Measurements from ENCODE around the gene IMMP2L.

IMMP2L gene

GRCh38 chr7:110839866-110840265 is 722.4 kb downstream of the IMMP2L start:
- DNase-seq = no peak

DNA sequence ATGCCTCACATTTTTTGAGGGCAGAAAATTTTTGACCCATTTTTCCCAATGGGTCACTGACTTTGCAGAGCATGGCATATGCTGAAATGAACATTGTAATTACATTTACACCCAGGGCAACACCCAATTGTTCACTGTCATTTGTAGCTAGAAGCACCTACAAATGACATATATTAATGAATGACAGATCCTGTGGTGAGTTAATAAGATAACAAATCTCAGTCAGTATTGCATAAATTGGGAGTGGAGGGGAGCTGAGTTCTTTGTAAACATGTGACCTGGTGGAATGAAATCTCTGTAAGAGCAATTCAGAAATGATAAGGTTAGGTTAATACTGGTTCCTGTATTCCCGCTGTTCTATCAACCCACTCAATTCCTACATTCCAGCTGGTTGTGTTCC is 726.4 kb downstream of the IMMP2L start:
- DNase-seq = no peak

GRCh38 chr7:110835218-110835617 is 727.1 kb downstream of the IMMP2L start:
- no peak for DNase-seq

DNA sequence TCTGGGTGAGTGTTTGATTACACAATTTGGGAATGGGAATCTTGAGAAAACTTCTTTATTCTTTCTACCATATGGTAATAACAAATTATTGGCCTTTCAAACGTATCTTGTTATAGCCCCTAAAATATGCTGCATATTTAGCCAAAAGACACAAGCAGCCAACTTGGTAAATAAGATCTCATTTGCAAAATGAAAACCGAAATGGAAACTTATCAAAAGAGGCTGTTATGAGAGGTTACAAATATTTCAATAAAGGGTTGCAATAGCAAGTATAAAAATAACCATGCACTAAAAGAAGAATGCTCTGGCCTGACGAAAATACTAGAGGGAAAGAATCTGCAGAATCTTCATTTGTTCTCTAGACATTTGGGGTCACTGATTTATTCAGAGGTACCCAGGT is 730.9 kb downstream of the IMMP2L start:
- no peak for DNase-seq

DNA sequence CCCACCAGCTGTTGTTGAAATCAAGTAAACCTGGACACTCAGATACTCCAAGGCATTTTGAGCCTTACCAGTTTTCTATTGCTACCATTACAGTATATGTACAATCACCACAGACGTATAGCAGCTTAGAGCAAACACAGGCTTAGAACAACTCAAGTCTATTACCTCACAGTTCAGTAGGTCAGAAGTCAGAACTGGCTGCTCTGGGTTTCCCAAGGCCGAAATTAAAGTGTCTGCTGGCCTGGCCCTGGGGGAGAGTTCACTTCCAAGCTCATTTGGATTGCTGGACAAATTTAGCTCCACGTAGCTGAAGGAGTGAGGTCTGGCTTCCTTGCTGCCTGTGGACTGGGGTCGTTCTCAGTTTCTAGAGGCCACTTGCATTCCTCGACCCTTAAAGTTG is 731.5 kb downstream of the IMMP2L start:
- DNase-seq = no peak

DNA sequence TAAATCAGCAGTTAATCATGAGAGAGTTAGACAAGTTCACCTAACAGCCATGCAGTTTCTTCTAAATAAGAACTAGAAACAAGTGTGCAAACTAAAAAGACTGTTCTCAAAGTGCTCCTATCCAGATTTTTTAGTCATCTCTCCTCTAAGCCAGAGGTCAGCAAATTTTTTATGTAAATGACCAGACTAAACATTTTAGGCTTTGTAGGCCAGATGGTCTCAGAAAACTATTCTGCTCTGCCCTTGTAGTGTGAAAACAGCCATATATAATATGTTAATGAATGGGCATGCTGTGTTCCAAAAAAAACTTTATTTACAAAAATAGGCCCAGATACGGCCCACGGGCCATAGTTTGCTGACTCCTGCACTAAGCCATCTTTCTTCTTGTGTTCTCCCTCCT is 734.4 kb downstream of the IMMP2L start:
- no peak for DNase-seq

- DNase-seq = no peak
Observed at GRCh38 chr7:110827287-110827855, 734.9 kb downstream of the IMMP2L start.

DNA sequence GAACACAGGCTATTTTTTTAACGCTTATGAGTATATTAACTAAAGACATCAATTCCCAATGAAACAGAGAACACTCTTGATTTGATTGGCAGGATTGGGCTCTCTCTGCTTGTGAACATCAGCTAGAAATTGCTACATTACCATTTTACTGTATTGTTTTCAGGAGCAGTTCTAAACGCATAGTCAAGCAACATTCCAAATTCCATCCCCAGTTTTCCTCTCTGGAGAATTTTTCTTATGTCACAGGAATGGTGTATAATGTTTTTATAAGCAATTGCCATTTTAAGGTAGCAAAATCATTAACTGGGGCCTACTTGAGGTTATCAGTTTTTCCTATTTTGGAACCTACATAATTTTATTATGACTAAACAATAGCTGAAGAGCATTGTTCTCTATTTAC is 748.3 kb downstream of the IMMP2L start:
- DNase-seq = no peak

DNA sequence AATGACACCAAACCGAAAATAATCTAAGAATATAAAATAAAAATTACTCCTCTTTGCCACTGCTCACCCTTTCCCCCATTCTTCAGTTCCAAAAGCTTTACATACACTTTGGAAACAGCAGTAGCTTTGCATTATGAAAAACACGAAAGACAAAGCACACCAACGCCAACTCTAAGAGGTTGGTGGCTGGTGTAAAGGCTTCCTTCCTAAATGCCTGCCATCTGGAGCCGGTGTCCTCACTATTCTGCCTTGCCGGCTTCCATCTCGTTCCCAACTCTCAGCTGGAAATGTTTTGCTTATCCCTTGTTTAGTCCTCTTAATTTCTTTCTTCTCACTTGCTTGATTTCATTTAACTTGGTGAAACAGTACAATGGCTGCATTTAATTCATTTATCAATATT is 752.5 kb downstream of the IMMP2L start:
- no peak for DNase-seq

- DNase-seq = no peak
Observed at GRCh38 chr7:110808361-110808760, 753.9 kb downstream of the IMMP2L start.

DNA sequence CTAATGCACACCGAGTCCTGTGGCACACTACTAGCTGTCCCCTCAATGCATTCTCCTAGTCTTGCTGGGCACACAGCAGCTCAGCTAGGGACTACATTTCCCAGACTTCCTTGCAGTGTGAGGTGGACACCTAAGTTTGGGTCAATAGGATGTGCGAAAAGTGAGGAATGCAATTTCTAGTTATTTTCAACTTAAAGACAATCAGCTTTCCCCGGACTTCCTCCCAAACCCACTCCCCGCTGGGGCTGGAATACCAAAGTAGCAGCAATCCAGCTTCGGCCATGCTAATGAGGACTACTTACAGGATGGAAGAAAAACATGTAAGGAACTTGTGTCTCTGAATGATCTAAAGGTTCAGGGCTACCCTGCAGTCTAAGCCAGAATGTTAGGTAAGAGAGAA is 757.8 kb downstream of the IMMP2L start:
- no peak for DNase-seq

DNA sequence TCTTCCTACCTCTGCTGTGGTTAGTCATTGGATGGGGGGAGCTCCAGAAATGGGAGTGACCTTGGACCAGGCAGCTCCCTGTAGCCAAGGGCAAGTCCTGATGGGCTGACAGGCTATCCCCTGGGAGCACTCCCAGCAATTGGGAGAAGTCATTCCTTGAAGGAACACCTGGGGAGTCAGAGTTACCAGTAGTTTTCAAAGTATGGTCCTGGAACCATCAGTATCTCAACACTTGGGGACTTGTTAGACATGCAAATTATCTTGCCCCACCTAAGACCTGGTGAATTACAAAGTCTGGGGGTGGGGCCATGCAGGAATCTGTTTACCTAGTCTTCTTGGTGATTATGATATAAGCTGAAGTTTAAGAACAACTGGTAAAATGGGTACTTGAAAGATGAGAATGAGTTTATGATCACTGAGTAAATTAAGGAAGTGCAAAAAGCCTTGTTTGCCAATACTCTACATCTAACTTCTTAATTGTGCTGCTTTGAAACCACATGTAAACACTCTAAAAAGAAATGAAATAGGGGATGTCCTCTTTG is 758.6 kb downstream of the IMMP2L start:
- DNase-seq = no peak

- no peak for DNase-seq
Observed at GRCh38 chr7:110801502-110801901, 760.8 kb downstream of the IMMP2L start.

GRCh38 chr7:110800984-110801383 is 761.3 kb downstream of the IMMP2L start:
- no peak for DNase-seq

- no peak for DNase-seq
Observed at GRCh38 chr7:110797656-110798055, 764.6 kb downstream of the IMMP2L start.

DNA sequence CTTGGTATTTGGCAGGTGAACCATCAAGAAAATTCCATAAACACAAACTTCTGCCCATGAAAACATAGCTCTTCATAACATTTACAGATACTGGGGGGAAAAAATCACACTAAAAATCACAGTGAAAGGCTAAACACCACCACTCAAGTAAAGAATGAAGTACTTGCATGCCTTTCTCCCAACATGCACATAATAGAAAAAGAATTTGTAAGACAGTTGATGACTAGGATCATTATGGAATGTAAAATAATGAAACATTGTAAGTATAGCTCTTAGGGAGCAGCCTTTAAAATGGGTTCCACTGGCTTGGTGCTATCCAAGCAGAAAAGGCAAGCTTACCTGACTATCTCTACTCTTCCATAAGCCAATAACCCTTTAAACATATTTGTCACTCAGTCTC is 771.3 kb downstream of the IMMP2L start:
- DNase-seq = no peak

DNA sequence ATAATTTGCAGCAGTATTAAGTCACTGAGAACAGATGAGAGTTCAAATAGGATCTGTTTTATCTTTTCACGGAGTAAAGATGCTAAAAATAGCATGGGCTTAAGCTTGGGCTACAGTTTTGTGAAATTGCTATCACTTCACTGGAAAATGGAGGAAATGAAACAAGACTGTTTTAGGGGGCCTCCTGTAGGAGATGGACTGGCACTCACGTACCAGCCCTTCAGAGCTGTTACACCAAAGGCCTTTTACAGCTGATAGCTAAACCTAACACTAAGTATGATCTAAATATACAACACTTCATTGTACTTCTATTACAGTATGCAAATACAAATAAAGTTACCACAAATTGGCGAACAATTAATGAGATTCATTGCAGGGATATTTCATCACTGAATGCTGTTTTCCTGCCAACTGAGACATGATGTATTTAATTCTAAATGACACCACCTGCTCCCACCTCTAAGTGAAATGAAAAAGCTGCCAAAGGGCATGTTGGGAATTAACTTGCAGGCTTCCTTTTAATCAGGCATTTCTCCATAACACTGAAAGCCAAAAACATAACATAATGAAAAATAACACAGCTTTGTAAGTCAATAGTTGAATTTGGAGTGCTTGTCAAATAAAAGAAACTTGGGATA is 775.8 kb downstream of the IMMP2L start:
- no peak for DNase-seq

GRCh38 chr7:110784749-110785148 is 777.5 kb downstream of the IMMP2L start:
- no peak for DNase-seq

DNA sequence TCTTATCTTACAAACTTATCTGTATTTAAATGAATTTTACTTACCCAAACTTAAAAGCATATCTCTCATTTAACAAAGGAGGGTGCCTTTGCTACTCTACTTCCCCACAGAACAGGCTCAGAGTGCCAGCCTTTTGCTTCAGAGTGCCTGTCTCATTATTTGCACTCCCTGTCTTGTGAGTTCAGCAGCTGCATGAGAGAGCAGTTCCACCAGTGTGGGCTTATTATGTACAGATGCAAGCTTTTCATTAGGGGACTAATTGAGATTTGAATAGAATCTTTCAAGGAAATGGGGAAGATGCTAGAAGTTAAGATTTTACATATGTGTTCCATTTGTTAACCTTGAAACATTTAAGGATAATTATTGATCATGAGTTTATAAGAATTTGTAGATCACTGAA is 781.6 kb downstream of the IMMP2L start:
- DNase-seq = no peak

GRCh38 chr7:110779339-110779738 is 783.0 kb downstream of the IMMP2L start:
- DNase-seq = no peak

DNA sequence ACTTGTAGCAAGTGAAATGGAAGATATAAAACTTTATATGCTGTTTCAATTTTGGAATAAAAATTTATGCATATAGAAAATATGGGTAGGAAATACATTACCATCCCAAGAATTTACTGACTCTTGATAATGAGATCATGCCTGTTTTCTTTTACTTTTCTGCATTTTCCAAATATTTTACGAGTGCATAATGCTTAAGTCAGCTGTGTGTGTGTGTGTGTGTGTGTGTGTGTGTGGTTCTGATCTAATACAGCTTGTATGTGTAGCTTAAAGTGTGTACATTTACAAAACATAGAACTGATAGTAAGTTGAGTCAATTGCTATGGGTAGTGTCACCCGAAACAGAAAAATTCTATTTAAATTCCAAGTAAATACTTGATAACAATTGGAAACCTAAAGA is 787.2 kb downstream of the IMMP2L start:
- DNase-seq = no peak

GRCh38 chr7:110774071-110774470 is 788.2 kb downstream of the IMMP2L start:
- DNase-seq = no peak

DNA sequence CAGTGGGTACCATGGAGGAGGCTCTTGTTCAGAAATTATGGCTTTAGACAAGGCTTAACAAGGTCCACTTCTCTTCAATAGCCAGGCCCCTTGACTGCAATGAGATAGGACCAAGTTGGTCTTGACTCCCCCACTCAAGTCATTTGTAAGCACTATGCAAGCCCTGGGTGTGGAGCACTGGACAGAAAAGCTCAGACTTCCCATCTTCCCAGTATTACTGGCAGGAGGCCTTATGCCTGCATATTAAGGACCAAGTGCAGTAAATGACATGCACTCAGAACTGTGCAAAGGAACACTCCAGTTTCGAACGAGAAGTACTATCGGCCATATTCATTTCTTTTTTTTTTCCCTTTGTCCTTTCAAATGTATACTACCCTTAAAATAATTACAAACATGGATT is 789.7 kb downstream of the IMMP2L start:
- DNase-seq = no peak

GRCh38 chr7:110771717-110772116 is 790.6 kb downstream of the IMMP2L start:
- no peak for DNase-seq

DNA sequence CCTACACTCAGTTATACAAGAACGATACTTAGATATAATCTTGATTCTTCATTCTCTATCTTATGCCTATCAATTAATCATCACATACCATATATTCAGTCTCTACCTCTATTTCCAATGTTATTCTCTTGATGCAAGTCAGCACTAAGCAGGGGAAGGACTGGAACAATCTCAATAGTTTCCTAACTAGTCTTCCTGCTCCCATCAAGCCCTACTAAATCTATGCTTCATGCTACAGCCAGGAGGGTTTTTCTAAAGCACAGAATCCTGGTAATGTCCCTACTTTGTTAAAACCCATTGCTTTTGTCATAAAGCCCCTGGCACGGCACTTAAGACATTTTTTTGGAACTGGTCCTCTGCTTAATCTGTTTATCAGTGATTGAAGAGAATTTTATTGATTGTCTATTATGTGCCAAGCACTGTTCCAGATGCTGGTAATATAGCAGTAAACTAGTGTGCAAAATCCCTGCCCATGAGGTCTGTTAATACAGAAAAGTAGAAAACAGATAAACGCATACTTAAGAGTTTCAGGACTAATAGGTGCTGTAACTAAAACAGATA is 794.7 kb downstream of the IMMP2L start:
- no peak for DNase-seq

Data from activated CD8-positive, alpha-beta memory T cell treated with anti-CD3 and anti-CD28 coated beads, Interleukin-2, amount 50 U/mL, for 4 hours (primary cell).